ENCODE data around the gene ELOVL5. TPM values are rescaled to one million over a fixed set of nuclear protein-coding genes. Genes with fewer than 3 reads are reported as not detected.

The ELOVL5 gene
- total RNA-seq, 4 donors from 2014 or later, result 5.6 to 7.2 (median 6.2) TPM

GRCh38 chr6:53264915-53265607, 83.7 kb downstream of the ELOVL5 start:
- in situ Hi-C loops (cut with MboI; ENCODE audit: low sequenced_read_pairs in 4 of 4) (no loop called here), intact Hi-C loops (cut with DNase I; ENCODE audit: low total_unique reads) (no loop called here)
- Histone ChIP-seq H3K27ac (no peak overlapping the region), H3K4me3 (no peak overlapping the region), H3K4me1 (no peaks in the 10 kb centered on the region), H3K9me3 (no peaks in the 10 kb centered on the region), H3K36me3 (no peaks in the 10 kb centered on the region), H3K27me3 (no peaks in the 10 kb centered on the region)
- TF ChIP-seq POLR2A (IDR thresholded peaks at IDR 0.05), result no peak
- TF ChIP-seq, protein P1, sequence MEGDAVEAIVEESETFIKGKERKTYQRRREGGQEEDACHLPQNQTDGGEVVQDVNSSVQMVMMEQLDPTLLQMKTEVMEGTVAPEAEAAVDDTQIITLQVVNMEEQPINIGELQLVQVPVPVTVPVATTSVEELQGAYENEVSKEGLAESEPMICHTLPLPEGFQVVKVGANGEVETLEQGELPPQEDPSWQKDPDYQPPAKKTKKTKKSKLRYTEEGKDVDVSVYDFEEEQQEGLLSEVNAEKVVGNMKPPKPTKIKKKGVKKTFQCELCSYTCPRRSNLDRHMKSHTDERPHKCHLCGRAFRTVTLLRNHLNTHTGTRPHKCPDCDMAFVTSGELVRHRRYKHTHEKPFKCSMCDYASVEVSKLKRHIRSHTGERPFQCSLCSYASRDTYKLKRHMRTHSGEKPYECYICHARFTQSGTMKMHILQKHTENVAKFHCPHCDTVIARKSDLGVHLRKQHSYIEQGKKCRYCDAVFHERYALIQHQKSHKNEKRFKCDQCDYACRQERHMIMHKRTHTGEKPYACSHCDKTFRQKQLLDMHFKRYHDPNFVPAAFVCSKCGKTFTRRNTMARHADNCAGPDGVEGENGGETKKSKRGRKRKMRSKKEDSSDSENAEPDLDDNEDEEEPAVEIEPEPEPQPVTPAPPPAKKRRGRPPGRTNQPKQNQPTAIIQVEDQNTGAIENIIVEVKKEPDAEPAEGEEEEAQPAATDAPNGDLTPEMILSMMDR (IDR thresholded peaks at IDR 0.05 in 4 of 5, conservative IDR thresholded peaks at IDR 0.05 in 1 of 5), result no peak
- no peak for ATAC-seq
- DNase-seq, result no peak

- H3K4me1 ChIP-seq, result no peaks in the 10 kb centered on the region
- in situ Hi-C loops (cut with MboI; ENCODE audit: low sequenced_read_pairs in 4 of 4) (no loop called here), intact Hi-C loops (cut with DNase I; ENCODE audit: low total_unique reads) (no loop called here)
- TF ChIP-seq, protein P1 (IDR thresholded peaks at IDR 0.05 in 4 of 5, conservative IDR thresholded peaks at IDR 0.05 in 1 of 5), result no peak
- TF ChIP-seq POLR2A (IDR thresholded peaks at IDR 0.05), result no peak
- no peak overlapping the region for H3K4me3 ChIP-seq
- no peaks in the 10 kb centered on the region for H3K36me3 ChIP-seq
- no peak overlapping the region for H3K27ac ChIP-seq
- no peaks in the 10 kb centered on the region for H3K9me3 ChIP-seq
- no peaks in the 10 kb centered on the region for H3K27me3 ChIP-seq
- ATAC-seq (no peak), DNase-seq (no peak)
Observed at GRCh38 chr6:53264337-53264736, 84.4 kb downstream of the ELOVL5 start.

DNA sequence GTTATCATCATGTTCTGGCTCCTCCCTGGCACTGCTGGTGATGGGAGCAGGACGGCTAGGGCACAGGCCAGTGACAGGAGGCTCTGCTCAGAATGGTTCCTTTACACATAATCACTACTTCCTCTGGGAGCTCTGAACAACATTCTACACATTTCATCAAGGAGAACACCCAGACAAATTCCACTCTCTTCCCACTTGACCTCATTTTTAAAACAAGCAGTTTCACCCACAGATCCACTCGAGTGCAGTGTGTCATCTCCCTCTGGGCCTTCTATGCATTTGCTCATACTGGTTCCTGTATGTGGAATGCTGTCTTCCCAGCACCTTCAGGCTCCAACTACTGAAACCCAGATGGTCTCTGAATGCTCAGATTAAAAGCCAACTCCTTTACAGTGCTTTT, 84.8 kb downstream of the ELOVL5 start:
- DNase-seq (no peak), ATAC-seq (no peak)
- no peaks in the 10 kb centered on the region for H3K9me3 ChIP-seq
- TF ChIP-seq, protein P1 (IDR thresholded peaks at IDR 0.05 in 4 of 5, conservative IDR thresholded peaks at IDR 0.05 in 1 of 5), result no peak
- TF ChIP-seq POLR2A (IDR thresholded peaks at IDR 0.05), result no peak
- no peak overlapping the region for H3K4me3 ChIP-seq
- no peaks in the 10 kb centered on the region for H3K36me3 ChIP-seq
- intact Hi-C loops (cut with DNase I; ENCODE audit: low total_unique reads), result no loop called here
- no peak overlapping the region for H3K27ac ChIP-seq
- in situ Hi-C loops (cut with MboI; ENCODE audit: low sequenced_read_pairs in 4 of 4), result no loop called here
- no peaks in the 10 kb centered on the region for H3K4me1 ChIP-seq
- no peaks in the 10 kb centered on the region for H3K27me3 ChIP-seq

GRCh38 chr6:53259860-53260580, 88.7 kb downstream of the ELOVL5 start:
- no peaks in the 10 kb centered on the region for H3K27me3 ChIP-seq
- no peak overlapping the region for H3K27ac ChIP-seq
- no peaks in the 10 kb centered on the region for H3K36me3 ChIP-seq
- H3K9me3 ChIP-seq, result no peaks in the 10 kb centered on the region
- TF ChIP-seq POLR2A (IDR thresholded peaks at IDR 0.05), result no peak
- TF ChIP-seq, protein P1 (IDR thresholded peaks at IDR 0.05 in 4 of 5, conservative IDR thresholded peaks at IDR 0.05 in 1 of 5), result no peak
- in situ Hi-C loops (cut with MboI; ENCODE audit: low sequenced_read_pairs in 4 of 4) (no loop called here), intact Hi-C loops (cut with DNase I; ENCODE audit: low total_unique reads) (no loop called here)
- H3K4me1 ChIP-seq, result no peaks in the 10 kb centered on the region
- H3K4me3 ChIP-seq, result no peak overlapping the region
- DNase-seq (no peak), ATAC-seq (no peak)

Measured in gastrocnemius medialis (tissue), 4 donors.